ENCODE data around the gene C18orf63. TPM values are rescaled to one million over a fixed set of nuclear protein-coding genes. Genes with fewer than 3 reads are reported as not detected.
"Not testable (repeated sequence)": the region's sequence is repeated elsewhere in the genome, so short reads cannot be mapped to it uniquely, and the experiment has no call there.

The C18orf63 gene
- total and polyA plus RNA-seq, 12 donors: not detected

DNA sequence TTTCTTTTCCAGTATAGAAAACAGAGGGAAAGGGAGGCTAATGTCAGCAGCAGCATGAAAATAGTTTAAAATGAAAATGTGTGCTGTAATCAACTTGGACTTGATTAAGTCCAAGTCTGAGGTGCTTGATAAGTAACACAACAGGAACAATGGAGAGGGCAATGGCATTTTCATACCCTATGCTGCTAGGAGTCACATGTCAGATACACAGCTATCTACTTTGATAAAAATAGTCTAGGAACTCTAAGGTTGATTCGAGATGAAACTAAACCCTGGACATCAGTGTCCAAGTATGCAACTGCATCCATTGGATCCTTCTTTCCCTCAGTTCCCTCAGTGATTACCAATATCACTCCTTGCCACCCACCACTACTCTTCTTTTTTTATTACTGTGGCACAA lies 4.6 kb upstream of the C18orf63 start:
- 18 to 36% methylated on average over 1 of the region's 1 CpG for WGBS, 2 donors

DNA sequence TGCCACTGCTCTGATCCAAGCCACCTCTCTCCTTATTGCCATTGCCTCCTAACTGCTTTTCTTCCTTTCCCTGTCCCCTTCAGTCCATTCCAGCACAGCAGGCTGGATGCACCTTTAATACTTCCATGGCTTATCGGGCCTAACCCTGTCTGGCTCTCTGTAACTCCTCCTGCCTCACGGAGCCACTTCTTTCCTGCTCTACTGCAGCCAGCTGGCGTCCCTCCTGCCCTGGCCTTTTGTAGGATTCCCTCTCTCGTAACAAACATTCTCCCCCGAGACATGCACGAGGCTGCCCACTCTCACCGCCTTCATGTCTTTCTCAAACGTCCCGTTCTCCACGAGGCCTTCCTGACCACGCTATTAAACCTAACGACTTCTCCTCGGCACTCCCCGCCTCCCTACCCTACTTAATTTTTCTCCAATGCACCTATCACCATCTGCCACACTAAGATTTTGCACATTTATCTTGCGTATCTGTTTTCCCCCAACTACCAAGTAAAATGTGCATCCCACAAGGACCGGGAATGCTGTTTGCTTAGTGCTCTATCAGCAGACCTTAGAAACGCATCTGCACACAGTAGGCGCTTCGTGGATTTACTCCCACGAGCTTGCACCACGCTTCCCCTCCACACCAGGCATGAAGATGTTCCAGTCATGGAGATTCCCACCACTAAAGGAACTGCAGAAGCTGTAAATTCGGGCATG lies 728 bp upstream of the C18orf63 start:
- no peaks in the 10 kb centered on the region for H3K27me3 ChIP-seq
- H3K9me3 ChIP-seq: no peaks in the 10 kb centered on the region
- ATAC-seq: peak in 5 of 8 donors; percentile 33 to 62 (median 49)
- intact Hi-C loops (cut with DNase I): no loop called here
- peak in 1 of 2 donors; percentile 26 for DNase-seq
- H3K36me3 ChIP-seq: no peaks in the 10 kb centered on the region
- TF ChIP-seq, protein P1, sequence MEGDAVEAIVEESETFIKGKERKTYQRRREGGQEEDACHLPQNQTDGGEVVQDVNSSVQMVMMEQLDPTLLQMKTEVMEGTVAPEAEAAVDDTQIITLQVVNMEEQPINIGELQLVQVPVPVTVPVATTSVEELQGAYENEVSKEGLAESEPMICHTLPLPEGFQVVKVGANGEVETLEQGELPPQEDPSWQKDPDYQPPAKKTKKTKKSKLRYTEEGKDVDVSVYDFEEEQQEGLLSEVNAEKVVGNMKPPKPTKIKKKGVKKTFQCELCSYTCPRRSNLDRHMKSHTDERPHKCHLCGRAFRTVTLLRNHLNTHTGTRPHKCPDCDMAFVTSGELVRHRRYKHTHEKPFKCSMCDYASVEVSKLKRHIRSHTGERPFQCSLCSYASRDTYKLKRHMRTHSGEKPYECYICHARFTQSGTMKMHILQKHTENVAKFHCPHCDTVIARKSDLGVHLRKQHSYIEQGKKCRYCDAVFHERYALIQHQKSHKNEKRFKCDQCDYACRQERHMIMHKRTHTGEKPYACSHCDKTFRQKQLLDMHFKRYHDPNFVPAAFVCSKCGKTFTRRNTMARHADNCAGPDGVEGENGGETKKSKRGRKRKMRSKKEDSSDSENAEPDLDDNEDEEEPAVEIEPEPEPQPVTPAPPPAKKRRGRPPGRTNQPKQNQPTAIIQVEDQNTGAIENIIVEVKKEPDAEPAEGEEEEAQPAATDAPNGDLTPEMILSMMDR (IDR thresholded peaks at IDR 0.05): no peak
- WGBS, 2 donors: 77 to 78% methylated on average over 22 of the region's 22 CpGs
- H3K27ac ChIP-seq: no peak overlapping the region
- H3K4me3 ChIP-seq: no peak overlapping the region
- peaks cover 0 to 30% (median 3%) of the 10 kb centered on the region in 9 donors for H3K4me1 ChIP-seq

More for the DNA sequence above, 4.6 kb upstream of the C18orf63 start:
- TF ChIP-seq, protein P1 (IDR thresholded peaks at IDR 0.05): no peak
- peak in 4 of 8 donors; percentile 33 to 75 (median 62) for ATAC-seq
- DNase-seq: no peak
- peaks cover 0 to 18% (median 3%) of the 10 kb centered on the region in 9 donors for H3K4me1 ChIP-seq
- no peaks in the 10 kb centered on the region for H3K36me3 ChIP-seq
- intact Hi-C loops (cut with DNase I): no loop called here
- H3K9me3 ChIP-seq: no peaks in the 10 kb centered on the region
- H3K27me3 ChIP-seq: no peaks in the 10 kb centered on the region
- H3K4me3 ChIP-seq: no peak overlapping the region
- peak overlapping the region in 2 of 10 donors; percentile 16 to 18 for H3K27ac ChIP-seq

DNA sequence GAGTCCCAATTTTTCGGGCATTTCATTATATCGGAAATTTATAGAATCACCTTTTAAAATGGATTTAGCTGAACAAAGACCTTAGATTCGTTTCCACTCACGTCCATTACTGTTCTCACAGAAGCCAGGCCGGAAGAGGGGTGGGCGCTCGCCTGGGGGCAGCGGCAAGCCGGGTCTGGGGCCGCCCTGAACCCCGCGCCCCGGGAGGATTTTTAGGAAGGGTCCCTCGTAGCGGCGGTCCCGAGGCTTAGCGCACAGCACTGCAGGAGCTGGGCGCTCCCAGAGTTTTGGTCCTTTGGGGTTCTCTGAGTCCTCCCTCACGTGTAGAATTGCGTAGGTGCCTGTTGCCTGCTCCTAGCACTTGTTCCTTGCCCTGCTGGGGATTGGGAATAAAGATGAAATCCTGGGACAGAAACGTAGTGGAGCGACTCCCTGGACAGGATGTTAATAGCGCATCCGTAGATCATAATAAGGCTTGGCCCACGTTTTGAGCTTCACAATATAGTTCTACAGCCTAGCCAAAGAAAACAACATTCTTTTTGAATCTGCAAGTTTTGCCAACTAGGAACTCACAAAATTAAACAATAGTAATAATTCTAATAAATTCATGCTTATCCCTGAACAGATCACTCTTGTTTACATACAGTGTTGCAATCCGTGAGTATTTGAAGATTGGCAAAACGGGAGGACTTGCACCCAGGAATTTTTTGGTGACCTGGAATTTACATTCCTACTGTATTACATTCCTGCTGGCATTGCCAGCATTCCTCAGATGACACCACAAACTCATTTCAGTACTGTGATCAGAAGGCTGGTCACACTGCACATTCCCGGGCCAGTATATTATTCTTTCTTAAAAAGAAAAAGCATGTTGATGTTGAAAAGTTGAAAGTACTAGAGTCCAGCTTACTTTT lies 875 bp downstream of the C18orf63 start:
- intact Hi-C loops (cut with DNase I): no loop called here
- Histone ChIP-seq H3K36me3 (no peaks in the 10 kb centered on the region), H3K27me3 (peaks cover 0 to 2% (median 0%) of the 10 kb centered on the region in 7 donors), H3K27ac (peak overlapping the region in 1 of 10 donors; percentile 19), H3K4me1 (peaks cover 0 to 19% (median 2%) of the 10 kb centered on the region in 9 donors), H3K9me3 (no peaks in the 10 kb centered on the region), H3K4me3 (no peak overlapping the region)
- no peak for DNase-seq
- no peak for ATAC-seq
- TF ChIP-seq, protein P1 (IDR thresholded peaks at IDR 0.05): no peak
- whole genome bisulfite sequencing, 2 donors: 81 to 82% methylated on average over 29 of the region's 29 CpGs

DNA sequence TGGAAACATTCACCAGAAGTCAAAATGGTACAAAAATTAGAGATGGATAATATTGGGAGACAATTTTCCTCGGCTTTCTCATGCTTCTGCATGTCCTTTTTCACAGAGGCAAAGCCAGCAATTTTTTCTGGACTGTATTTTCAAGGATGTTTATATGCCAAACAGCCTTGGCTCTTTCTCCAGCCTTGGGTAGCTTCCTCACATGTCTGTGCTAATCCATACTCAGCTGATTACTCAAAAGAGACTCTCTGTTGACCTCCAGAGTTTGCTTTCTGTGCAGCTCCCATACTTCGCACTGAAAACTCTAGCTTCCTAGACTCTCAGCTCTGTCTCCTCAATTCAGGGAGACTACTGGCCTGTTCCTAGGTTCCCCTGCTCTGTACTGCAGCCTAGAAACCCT lies 10.6 kb downstream of the C18orf63 start:
- TF ChIP-seq, protein P1 (IDR thresholded peaks at IDR 0.05): no peak
- intact Hi-C loops (cut with DNase I): no loop called here
- 45 to 91% methylated on average over 2 of the region's 2 CpGs for WGBS, 2 donors
- H3K36me3 ChIP-seq: no peaks in the 10 kb centered on the region
- H3K4me3 ChIP-seq: no peak overlapping the region
- H3K27me3 ChIP-seq: peaks cover 0 to 4% (median 0%) of the 10 kb centered on the region in 7 donors
- no peaks in the 10 kb centered on the region for H3K4me1 ChIP-seq
- ATAC-seq (no peak), DNase-seq (no peak)
- H3K9me3 ChIP-seq: no peaks in the 10 kb centered on the region
- H3K27ac ChIP-seq: no peak overlapping the region

DNA sequence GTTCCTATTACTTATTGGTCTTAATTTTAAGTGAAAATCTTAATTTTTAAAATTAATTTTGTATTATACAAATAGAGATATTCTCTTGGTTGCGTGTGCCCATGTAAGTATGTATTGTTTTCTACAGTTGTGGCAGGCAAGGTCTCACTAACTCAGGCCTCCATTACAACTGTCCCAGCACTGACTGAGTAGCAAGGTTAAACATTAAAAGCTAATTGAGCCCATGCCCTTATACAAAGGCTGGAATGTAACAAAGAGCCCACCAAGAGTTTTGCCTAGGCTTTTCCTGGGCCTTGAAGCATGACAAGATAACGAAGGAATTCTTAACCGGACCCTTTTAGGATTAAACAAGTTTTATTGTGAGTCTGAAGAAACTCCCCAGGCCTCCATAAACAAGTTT lies 11.2 kb downstream of the C18orf63 start:
- H3K9me3 ChIP-seq; DNase-seq; H3K4me1 ChIP-seq; H3K27me3 ChIP-seq; H3K4me3 ChIP-seq; intact Hi-C loops (cut with DNase I); ATAC-seq; H3K27ac ChIP-seq; H3K36me3 ChIP-seq: not testable (repeated sequence)
- 92 to 94% methylated on average over 3 of the region's 3 CpGs for WGBS, 2 donors

All from heart right ventricle (tissue), 16 donors.